HEK293 (cell line): ENCODE data around the gene NDST1.

Experiments
- HOXA7 ChIP-seq: sonication (generic); formaldehyde crosslinking; IDR thresholded peaks from 2 replicates; pipeline ENCODE4 v1.8.1; 2022; ENCODE audit warnings: missing genetic modification reagents, borderline replicate concordance
- KLF9 ChIP-seq: fragments of 450-650 bp; formaldehyde crosslinking; IDR thresholded peaks from 2 replicates; pipeline ENCODE4 v1.5.1; 2016; ENCODE audit warnings: missing biosample characterization, missing genetic modification characterization, low read depth
- SP3 ChIP-seq: fragments of 450-650 bp; formaldehyde crosslinking; IDR thresholded peaks from 2 replicates; pipeline ENCODE4 v1.5.1; 2016; ENCODE audit warnings: missing biosample characterization, missing genetic modification characterization
- SP7 ChIP-seq: fragments of 450-650 bp; formaldehyde crosslinking; IDR thresholded peaks from 2 replicates; pipeline ENCODE4 v1.5.1; 2016; ENCODE audit warnings: missing biosample characterization, missing genetic modification characterization
- ZFHX2 ChIP-seq: fragments of 450-650 bp; formaldehyde crosslinking; conservative IDR thresholded peaks from 2 replicates; pipeline ENCODE4 v1.5.1; 2016; ENCODE audit warnings: missing biosample characterization, missing genetic modification characterization
- ZNF24 ChIP-seq: fragments of 450-650 bp; formaldehyde crosslinking; IDR thresholded peaks from 2 replicates; pipeline ENCODE4 v1.5.1; 2016; ENCODE audit warnings: missing biosample characterization, missing genetic modification characterization
- ZNF311 ChIP-seq: fragments of 450-650 bp; formaldehyde crosslinking; IDR thresholded peaks from 2 replicates; pipeline ENCODE4 v1.5.1; 2017; ENCODE audit warnings: missing biosample characterization, missing genetic modification characterization, borderline replicate concordance
- ZNF530 ChIP-seq: fragments of 450-650 bp; formaldehyde crosslinking; IDR thresholded peaks from 2 replicates; pipeline ENCODE4 v1.5.1; 2016; ENCODE audit warnings: low read depth, missing biosample characterization, missing genetic modification characterization
- ZNF596 ChIP-seq: fragments of 450-650 bp; IDR thresholded peaks from 2 replicates; pipeline ENCODE4 v1.5.0; 2018; ENCODE audit warnings: missing biosample characterization, mild to moderate bottlenecking, missing genetic modification characterization, moderate library complexity
- ZNF600 ChIP-seq: fragments of 450-650 bp; formaldehyde crosslinking; IDR thresholded peaks from 2 replicates; pipeline ENCODE4 v1.5.1; 2016; ENCODE audit warnings: missing biosample characterization, missing genetic modification characterization
- ZNF792 ChIP-seq: fragments of 450-650 bp; formaldehyde crosslinking; IDR thresholded peaks from 2 replicates; pipeline ENCODE4 v1.5.1; 2016; ENCODE audit warnings: missing biosample characterization, missing genetic modification characterization
- ZNF837 ChIP-seq: fragments of 450-650 bp; formaldehyde crosslinking; IDR thresholded peaks from 2 replicates; pipeline ENCODE4 v1.5.1; 2016; ENCODE audit warnings: missing biosample characterization, missing genetic modification characterization
- ZSCAN23 ChIP-seq: fragments of 450-650 bp; formaldehyde crosslinking; IDR thresholded peaks from 2 replicates; pipeline ENCODE4 v1.5.1; 2016; ENCODE audit warnings: missing biosample characterization, missing genetic modification characterization
- ZSCAN30 ChIP-seq: fragments of 450-650 bp; IDR thresholded peaks from 2 replicates; pipeline ENCODE4 v1.5.1; 2018; ENCODE audit warnings: missing biosample characterization, mild to moderate bottlenecking, missing genetic modification characterization, moderate library complexity
- TF ChIP-seq, protein P1 (sequence below): fragments of 450-650 bp; formaldehyde crosslinking; IDR thresholded peaks from 2 replicates; pipeline ENCODE4 v1.5.1; 2017; ENCODE audit warnings: missing biosample characterization, missing genetic modification characterization
- TF ChIP-seq, protein P2 (sequence below): fragments of 450-650 bp; formaldehyde crosslinking; IDR thresholded peaks from 2 replicates; pipeline ENCODE4 v1.5.1; 2016; ENCODE audit warnings: missing biosample characterization, missing genetic modification characterization
- TF ChIP-seq, protein P3 (sequence below): fragments of 450-650 bp; IDR thresholded peaks from 2 replicates; pipeline ENCODE4 v1.5.1; 2018; ENCODE audit warnings: missing biosample characterization, missing genetic modification characterization
- TF ChIP-seq, protein P4 (sequence below): fragments of 450-650 bp; formaldehyde crosslinking; IDR thresholded peaks from 2 replicates; pipeline ENCODE4 v1.5.1; 2016; ENCODE audit warnings: missing biosample characterization, missing genetic modification characterization, low read depth
- TF ChIP-seq, protein P5 (sequence below): fragments of 450-650 bp; formaldehyde crosslinking; IDR thresholded peaks from 2 replicates; pipeline ENCODE4 v1.5.1; 2016; ENCODE audit warnings: missing biosample characterization, missing genetic modification characterization
- TF ChIP-seq, protein P6 (sequence below): fragments of 450-650 bp; formaldehyde crosslinking; IDR thresholded peaks from 2 replicates; pipeline ENCODE4 v1.5.1; 2016; ENCODE audit warnings: missing biosample characterization, missing genetic modification characterization

The NDST1 gene

DNA sequence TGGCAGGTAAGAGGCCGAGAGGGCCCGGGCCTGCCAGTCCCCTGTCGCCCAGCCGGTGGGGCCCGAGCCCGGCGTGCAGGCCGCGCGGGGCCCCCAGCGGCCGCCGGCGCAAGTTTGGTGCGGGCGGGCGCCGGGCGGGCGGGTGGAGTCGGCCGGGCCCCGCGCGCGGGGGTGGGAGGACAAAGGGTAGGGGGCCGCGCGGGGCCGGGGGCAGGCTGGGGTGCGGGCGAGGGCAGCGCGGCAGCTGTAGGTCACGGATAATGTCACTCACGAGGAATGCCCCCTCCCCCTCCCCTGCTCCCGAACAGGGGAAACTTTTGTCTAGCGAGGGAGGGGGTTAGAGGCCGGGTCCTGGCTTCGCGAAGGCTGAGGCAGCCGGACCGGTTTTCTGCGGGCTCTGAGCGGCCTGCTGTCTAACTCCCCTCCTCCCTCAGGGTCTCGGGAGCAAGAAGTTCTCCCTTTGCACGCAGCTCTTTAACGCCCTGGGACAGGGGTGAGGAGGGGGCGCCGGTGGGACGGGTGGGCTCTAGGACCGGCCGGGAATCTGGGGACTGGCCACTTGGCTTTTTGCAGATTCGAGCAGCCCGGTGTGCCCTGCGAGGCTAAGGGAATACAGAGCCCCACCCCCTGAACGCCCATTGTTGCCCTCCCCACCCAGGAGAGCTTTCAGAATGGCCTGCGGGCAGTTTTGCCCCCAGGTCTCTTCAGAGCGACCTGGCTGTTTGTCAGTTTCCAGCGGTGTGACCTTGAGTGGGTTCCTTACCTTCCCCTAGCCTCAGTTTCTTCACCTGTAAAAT is 21.3 kb upstream of the NDST1 start (continued):
- TF ChIP-seq HOXA7 (no peak), ZNF596 (0 out of 2 replicates have a peak, but pooled peaks have one; percentile 11), ZSCAN30 (peak; percentile 42; the same call in 1 of the 2 replicates), SP3 (tag by site-specific recombination) (peak; percentile 62), ZSCAN23 (tag by site-specific recombination) (no peak), SP7 (0 out of 2 replicates have a peak, but pooled peaks have one; percentile 25), ZFHX2 (tag by site-specific recombination) (no peak), ZNF837 (tag by site-specific recombination) (no peak), ZNF600 (tag by site-specific recombination) (peak; percentile 48; the same call in 1 of the 2 replicates), ZNF792 (tag by site-specific recombination) (no peak), KLF9 (tag by site-specific recombination) (peak; percentile 49), ZNF24 (tag by site-specific recombination) (0 out of 2 replicates have a peak, but pooled peaks have one; percentile 51), ZNF530 (tag by site-specific recombination) (no peak), ZNF311 (no peak)
- TF ChIP-seq, protein P1, sequence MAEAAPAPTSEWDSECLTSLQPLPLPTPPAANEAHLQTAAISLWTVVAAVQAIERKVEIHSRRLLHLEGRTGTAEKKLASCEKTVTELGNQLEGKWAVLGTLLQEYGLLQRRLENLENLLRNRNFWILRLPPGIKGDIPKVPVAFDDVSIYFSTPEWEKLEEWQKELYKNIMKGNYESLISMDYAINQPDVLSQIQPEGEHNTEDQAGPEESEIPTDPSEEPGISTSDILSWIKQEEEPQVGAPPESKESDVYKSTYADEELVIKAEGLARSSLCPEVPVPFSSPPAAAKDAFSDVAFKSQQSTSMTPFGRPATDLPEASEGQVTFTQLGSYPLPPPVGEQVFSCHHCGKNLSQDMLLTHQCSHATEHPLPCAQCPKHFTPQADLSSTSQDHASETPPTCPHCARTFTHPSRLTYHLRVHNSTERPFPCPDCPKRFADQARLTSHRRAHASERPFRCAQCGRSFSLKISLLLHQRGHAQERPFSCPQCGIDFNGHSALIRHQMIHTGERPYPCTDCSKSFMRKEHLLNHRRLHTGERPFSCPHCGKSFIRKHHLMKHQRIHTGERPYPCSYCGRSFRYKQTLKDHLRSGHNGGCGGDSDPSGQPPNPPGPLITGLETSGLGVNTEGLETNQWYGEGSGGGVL (tag by site-specific recombination): peak; percentile 47; the same call in 1 of the 2 replicates
- TF ChIP-seq, protein P2, sequence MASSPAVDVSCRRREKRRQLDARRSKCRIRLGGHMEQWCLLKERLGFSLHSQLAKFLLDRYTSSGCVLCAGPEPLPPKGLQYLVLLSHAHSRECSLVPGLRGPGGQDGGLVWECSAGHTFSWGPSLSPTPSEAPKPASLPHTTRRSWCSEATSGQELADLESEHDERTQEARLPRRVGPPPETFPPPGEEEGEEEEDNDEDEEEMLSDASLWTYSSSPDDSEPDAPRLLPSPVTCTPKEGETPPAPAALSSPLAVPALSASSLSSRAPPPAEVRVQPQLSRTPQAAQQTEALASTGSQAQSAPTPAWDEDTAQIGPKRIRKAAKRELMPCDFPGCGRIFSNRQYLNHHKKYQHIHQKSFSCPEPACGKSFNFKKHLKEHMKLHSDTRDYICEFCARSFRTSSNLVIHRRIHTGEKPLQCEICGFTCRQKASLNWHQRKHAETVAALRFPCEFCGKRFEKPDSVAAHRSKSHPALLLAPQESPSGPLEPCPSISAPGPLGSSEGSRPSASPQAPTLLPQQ (tag by site-specific recombination): no peak; the same call in 1 of the 2 replicates
- TF ChIP-seq, protein P3, sequence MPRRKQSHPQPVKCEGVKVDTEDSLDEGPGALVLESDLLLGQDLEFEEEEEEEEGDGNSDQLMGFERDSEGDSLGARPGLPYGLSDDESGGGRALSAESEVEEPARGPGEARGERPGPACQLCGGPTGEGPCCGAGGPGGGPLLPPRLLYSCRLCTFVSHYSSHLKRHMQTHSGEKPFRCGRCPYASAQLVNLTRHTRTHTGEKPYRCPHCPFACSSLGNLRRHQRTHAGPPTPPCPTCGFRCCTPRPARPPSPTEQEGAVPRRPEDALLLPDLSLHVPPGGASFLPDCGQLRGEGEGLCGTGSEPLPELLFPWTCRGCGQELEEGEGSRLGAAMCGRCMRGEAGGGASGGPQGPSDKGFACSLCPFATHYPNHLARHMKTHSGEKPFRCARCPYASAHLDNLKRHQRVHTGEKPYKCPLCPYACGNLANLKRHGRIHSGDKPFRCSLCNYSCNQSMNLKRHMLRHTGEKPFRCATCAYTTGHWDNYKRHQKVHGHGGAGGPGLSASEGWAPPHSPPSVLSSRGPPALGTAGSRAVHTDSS: no peak
- TF ChIP-seq, protein P4, sequence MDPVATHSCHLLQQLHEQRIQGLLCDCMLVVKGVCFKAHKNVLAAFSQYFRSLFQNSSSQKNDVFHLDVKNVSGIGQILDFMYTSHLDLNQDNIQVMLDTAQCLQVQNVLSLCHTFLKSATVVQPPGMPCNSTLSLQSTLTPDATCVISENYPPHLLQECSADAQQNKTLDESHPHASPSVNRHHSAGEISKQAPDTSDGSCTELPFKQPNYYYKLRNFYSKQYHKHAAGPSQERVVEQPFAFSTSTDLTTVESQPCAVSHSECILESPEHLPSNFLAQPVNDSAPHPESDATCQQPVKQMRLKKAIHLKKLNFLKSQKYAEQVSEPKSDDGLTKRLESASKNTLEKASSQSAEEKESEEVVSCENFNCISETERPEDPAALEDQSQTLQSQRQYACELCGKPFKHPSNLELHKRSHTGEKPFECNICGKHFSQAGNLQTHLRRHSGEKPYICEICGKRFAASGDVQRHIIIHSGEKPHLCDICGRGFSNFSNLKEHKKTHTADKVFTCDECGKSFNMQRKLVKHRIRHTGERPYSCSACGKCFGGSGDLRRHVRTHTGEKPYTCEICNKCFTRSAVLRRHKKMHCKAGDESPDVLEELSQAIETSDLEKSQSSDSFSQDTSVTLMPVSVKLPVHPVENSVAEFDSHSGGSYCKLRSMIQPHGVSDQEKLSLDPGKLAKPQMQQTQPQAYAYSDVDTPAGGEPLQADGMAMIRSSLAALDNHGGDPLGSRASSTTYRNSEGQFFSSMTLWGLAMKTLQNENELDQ (tag by site-specific recombination): no peak
- TF ChIP-seq, protein P5, sequence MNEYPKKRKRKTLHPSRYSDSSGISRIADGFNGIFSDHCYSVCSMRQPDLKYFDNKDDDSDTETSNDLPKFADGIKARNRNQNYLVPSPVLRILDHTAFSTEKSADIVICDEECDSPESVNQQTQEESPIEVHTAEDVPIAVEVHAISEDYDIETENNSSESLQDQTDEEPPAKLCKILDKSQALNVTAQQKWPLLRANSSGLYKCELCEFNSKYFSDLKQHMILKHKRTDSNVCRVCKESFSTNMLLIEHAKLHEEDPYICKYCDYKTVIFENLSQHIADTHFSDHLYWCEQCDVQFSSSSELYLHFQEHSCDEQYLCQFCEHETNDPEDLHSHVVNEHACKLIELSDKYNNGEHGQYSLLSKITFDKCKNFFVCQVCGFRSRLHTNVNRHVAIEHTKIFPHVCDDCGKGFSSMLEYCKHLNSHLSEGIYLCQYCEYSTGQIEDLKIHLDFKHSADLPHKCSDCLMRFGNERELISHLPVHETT (tag by site-specific recombination): no peak
- TF ChIP-seq, protein P6, sequence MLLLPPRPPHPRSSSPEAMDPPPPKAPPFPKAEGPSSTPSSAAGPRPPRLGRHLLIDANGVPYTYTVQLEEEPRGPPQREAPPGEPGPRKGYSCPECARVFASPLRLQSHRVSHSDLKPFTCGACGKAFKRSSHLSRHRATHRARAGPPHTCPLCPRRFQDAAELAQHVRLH (tag by site-specific recombination): peak; percentile 94
